HG02678 (cell line): ENCODE data around the gene SUCO.
"Not testable (repeated sequence)": the region's sequence is repeated elsewhere in the genome, so short reads cannot be mapped to it uniquely, and the experiment has no call there.

Source experiments
- ATAC-seq: cut with Tn5 transposase; IDR thresholded peaks from one replicate; pipeline ENCODE4 v1.9.1; 2021; ENCODE audit warnings: mild to moderate bottlenecking, moderate library complexity; ENCODE audit not compliant: unreplicated experiment

SUCO gene

GRCh38 chr1:172532700-172533512 is at the start of gene SUCO:
TSS of gene SUCO (plus strand) at chr1:172533150. CDS start at chr1:172533436, 286 bp downstream.
- peak; percentile 83 for ATAC-seq

- no peak for ATAC-seq
These were observed 49.5 kb upstream of the SUCO start for GRCh38 chr1:172483448-172483847.

- ATAC-seq = no peak
These were observed 48.7 kb upstream of the SUCO start for GRCh38 chr1:172484252-172484651.

GRCh38 chr1:172485626-172486025 is 47.3 kb upstream of the SUCO start:
- no peak for ATAC-seq

- ATAC-seq = no peak
These were observed 46.0 kb upstream of the SUCO start for GRCh38 chr1:172486805-172487454.

GRCh38 chr1:172487550-172487949 is 45.4 kb upstream of the SUCO start:
- no peak for ATAC-seq

- no peak for ATAC-seq
These were observed 44.6 kb upstream of the SUCO start for GRCh38 chr1:172488393-172488792.

- no peak for ATAC-seq
These were observed 43.1 kb upstream of the SUCO start for GRCh38 chr1:172489847-172490246.

GRCh38 chr1:172492421-172492820 is 40.5 kb upstream of the SUCO start:
- no peak for ATAC-seq

GRCh38 chr1:172494166-172494565 is 38.8 kb upstream of the SUCO start:
- no peak for ATAC-seq

GRCh38 chr1:172496127-172496526 is 36.8 kb upstream of the SUCO start:
- not testable (repeated sequence) for ATAC-seq

GRCh38 chr1:172496678-172497077 is 36.3 kb upstream of the SUCO start:
- ATAC-seq = no peak

- no peak for ATAC-seq
These were observed 35.7 kb upstream of the SUCO start for GRCh38 chr1:172497230-172497629.

GRCh38 chr1:172498857-172499256 is 34.1 kb upstream of the SUCO start:
- no peak for ATAC-seq

- no peak for ATAC-seq
These were observed 33.3 kb upstream of the SUCO start for GRCh38 chr1:172499636-172500141.

- ATAC-seq = no peak
These were observed 32.7 kb upstream of the SUCO start for GRCh38 chr1:172500207-172500606.

GRCh38 chr1:172507741-172508140 is 25.2 kb upstream of the SUCO start:
- ATAC-seq = no peak

GRCh38 chr1:172510479-172510878 is 22.5 kb upstream of the SUCO start:
- ATAC-seq = no peak

GRCh38 chr1:172512591-172512990 is 20.4 kb upstream of the SUCO start:
- no peak for ATAC-seq

GRCh38 chr1:172513479-172513878 is 19.5 kb upstream of the SUCO start:
- ATAC-seq = no peak

GRCh38 chr1:172514108-172514507 is 18.8 kb upstream of the SUCO start:
- ATAC-seq = no peak

- no peak for ATAC-seq
These were observed 17.5 kb upstream of the SUCO start for GRCh38 chr1:172515436-172515835.
